H1 (cell line): ENCODE results near the gene TMEM63A. TPM values are rescaled to one million over a fixed set of nuclear protein-coding genes. Genes with fewer than 3 reads are reported as not detected.

Experiments
- CBX5 ChIP-seq: fragments of 300-800, 300-1000 bp; sonication (generic); IDR thresholded peaks from 2 replicates; pipeline ENCODE4 v1.7.1; 2016; ENCODE audit warnings: antibody characterized with exemption, low read length, low read depth
- CEBPB ChIP-seq: IDR thresholded peaks from 2 replicates; pipeline ENCODE4 v1.6.1; 2012; ENCODE audit warnings: low read depth, low read length
- CREB1 ChIP-seq: IDR thresholded peaks from 2 replicates; pipeline ENCODE4 v1.6.1; 2012; ENCODE audit warnings: inconsistent platforms
- EGR1 ChIP-seq: IDR thresholded peaks from 2 replicates; pipeline ENCODE4 v1.6.1; 2011; ENCODE audit warnings: low read depth, low read length, borderline replicate concordance
- EP300 ChIP-seq, 2 experiments: IDR thresholded peaks; 1 replicate in 1 of 2; 2 replicates in 1 of 2; pipeline ENCODE4 v1.6.1; 2011 to 2012; ENCODE audit warnings: low read depth in 2 of 2, low read length in 2 of 2, mild to moderate bottlenecking in 2 of 2, borderline replicate concordance in 1 of 2, inconsistent platforms in 1 of 2, moderate library complexity in 1 of 2
- FOSL1 ChIP-seq: IDR thresholded peaks from 2 replicates; pipeline ENCODE4 v1.6.1; 2011; ENCODE audit warnings: mild to moderate bottlenecking, low read depth, low read length, moderate library complexity; ENCODE audit not compliant: insufficient read depth
- GABPA ChIP-seq: IDR thresholded peaks from 2 replicates; pipeline ENCODE4 v1.6.1; 2011; ENCODE audit warnings: mild to moderate bottlenecking, low read length, moderate library complexity, borderline replicate concordance; ENCODE audit not compliant: insufficient read depth
- GTF2F1 ChIP-seq: IDR thresholded peaks from 2 replicates; pipeline ENCODE4 v1.6.1; 2012; ENCODE audit warnings: low read depth, low read length, improper control_type of control experiment, borderline replicate concordance
- HDAC6 ChIP-seq: IDR thresholded peaks from one replicate; pipeline ENCODE4 v1.7.1; 2012; ENCODE audit warnings: low read depth, mild to moderate bottlenecking, inconsistent platforms, low read length, moderate library complexity
- KDM1A ChIP-seq: fragments of 200-600, 300-600 bp; sonication (generic); IDR thresholded peaks from 2 replicates; pipeline ENCODE4 v1.7.1; 2016; ENCODE audit warnings: mild to moderate bottlenecking, low read length, borderline replicate concordance
- MAX ChIP-seq: IDR thresholded peaks from 2 replicates; pipeline ENCODE4 v1.6.1; 2012; ENCODE audit warnings: inconsistent platforms
- NANOG ChIP-seq: IDR thresholded peaks from 2 replicates; pipeline ENCODE4 v1.6.1; 2011; ENCODE audit warnings: low read length, low read depth, mild to moderate bottlenecking, inconsistent platforms; ENCODE audit not compliant: insufficient read depth, poor library complexity, severe bottlenecking
- POLR2A ChIP-seq, 2 experiments: IDR thresholded peaks; 1 replicate in 1 of 2; 2 replicates in 1 of 2; pipeline ENCODE4 v1.6.1; 2011; ENCODE audit warnings: low read depth in 2 of 2, low read length in 2 of 2, mild to moderate bottlenecking in 2 of 2; ENCODE audit errors: control extremely low read depth in 1 of 2
- RNF2 ChIP-seq: fragments of 200-900, 300-1000 bp; sonication (generic); IDR thresholded peaks from 2 replicates; pipeline ENCODE4 v1.7.1; 2016; ENCODE audit warnings: borderline replicate concordance, low read depth, mild to moderate bottlenecking, antibody characterized with exemption, low read length; ENCODE audit not compliant: poor library complexity, severe bottlenecking; ENCODE audit errors: missing control alignments
- RXRA ChIP-seq: IDR thresholded peaks from 2 replicates; pipeline ENCODE4 v1.6.1; 2011; ENCODE audit warnings: low read depth, mild to moderate bottlenecking, low read length, moderate library complexity; ENCODE audit not compliant: insufficient read depth
- SIN3A ChIP-seq, 2 experiments: IDR thresholded peaks in 1 of 2; conservative IDR thresholded peaks in 1 of 2; 2 replicates each; pipeline ENCODE4 v1.6.1; 2011 to 2012; ENCODE audit warnings: low read length in 2 of 2, improper control_type of control experiment in 1 of 2, low read depth in 1 of 2, mild to moderate bottlenecking in 1 of 2
- SIRT6 ChIP-seq: IDR thresholded peaks from one replicate; pipeline ENCODE4 v1.7.1; 2012; ENCODE audit warnings: low read length, inconsistent platforms
- SIX5 ChIP-seq: IDR thresholded peaks from 2 replicates; pipeline ENCODE4 v1.6.1; 2011; ENCODE audit warnings: mild to moderate bottlenecking, low read depth, low read length
- SP2 ChIP-seq: IDR thresholded peaks from 2 replicates; pipeline ENCODE4 v1.6.1; 2012; ENCODE audit warnings: mild to moderate bottlenecking, low read length, inconsistent platforms
- SRF ChIP-seq: IDR thresholded peaks from 2 replicates; pipeline ENCODE4 v1.6.1; 2011; ENCODE audit warnings: mild to moderate bottlenecking, low read depth, low read length, moderate library complexity
- SUZ12 ChIP-seq: fragments of 200-600 bp; sonication (generic); IDR thresholded peaks from 2 replicates; pipeline ENCODE4 v1.6.1; 2012; ENCODE audit warnings: mild to moderate bottlenecking, inconsistent platforms, low read length, moderate library complexity, mixed read lengths
- TAF1 ChIP-seq: IDR thresholded peaks from 2 replicates; pipeline ENCODE4 v1.6.1; 2011; ENCODE audit warnings: mild to moderate bottlenecking, low read depth, low read length
- TEAD4 ChIP-seq: IDR thresholded peaks from 2 replicates; pipeline ENCODE4 v1.6.1; 2012; ENCODE audit warnings: low read depth, low read length, inconsistent platforms, mixed read lengths
- polyA plus RNA-seq, 7 experiments: library from polyadenylated mRNA; depleted of rRNA in 3 of 7; stranded (reverse) in 5 of 7; unstranded in 2 of 7; fragments of >200 nt in 5 of 7; fragments of 200-250 nt in 2 of 7; gene quantifications; 1 replicate in 5 of 7; 2 replicates in 1 of 7; 4 replicates in 1 of 7; pipeline versions ENCODE4 v1.2.1 to v1.2.3, GENCODE V29; 2011 to 2013; ENCODE audit warnings: missing spikeins in 2 of 7, mixed read lengths in 2 of 7
- total RNA-seq: library from RNA; stranded (reverse); fragmentation: NEBNext Ultra II Directional; extraction: Animal tissue kit (Norgen Biotek cat#: 25700); gene quantifications from 2 replicates; pipeline ENCODE4 v1.2.1, GENCODE V29; 2021

The TMEM63A gene
- total and polyA plus RNA-seq, 2 of the 8 experiments (the other 6 are each of a cell fraction or from before 2014, with no cell fraction given), result 26.1 to 55.4 TPM

- TF ChIP-seq KDM1A (no peak), GABPA (no peak), SP2 (no peak), HDAC6 (no peak), SIRT6 (no peak), SIN3A (conservative IDR thresholded peaks at IDR 0.05 in 1 of 2, IDR thresholded peaks at IDR 0.05 in 1 of 2; ENCODE audit: low read depth in 1 of 2, low read length in 2 of 2) (no peak), FOSL1 (no peak), SIX5 (no peak), TAF1 (no peak), RXRA (0 out of 2 replicates have a peak, but pooled peaks have one; percentile 76), NANOG (peak; percentile 91), CBX5 (no peak), MAX (0 out of 2 replicates have a peak, but pooled peaks have one; percentile 31), POLR2A (IDR thresholded peaks at IDR 0.05; ENCODE audit: control extremely low read depth in 1 of 2, low read depth in 2 of 2, low read length in 2 of 2) (no peak), GTF2F1 (no peak), CEBPB (peak; percentile 95), EP300 (IDR thresholded peaks at IDR 0.05; ENCODE audit: borderline replicate concordance in 1 of 2, low read depth in 2 of 2, low read length in 2 of 2) (peak in 1 of 2 experiments; percentile 83; a peak in 1 of 3 replicates), TEAD4 (peak; percentile 41; the same call in 1 of the 2 replicates), SUZ12 (no peak), CREB1 (0 out of 2 replicates have a peak, but pooled peaks have one; percentile 8), SRF (no peak), RNF2 (no peak), EGR1 (no peak; the same call in 1 of the 2 replicates)
These were observed 17.1 kb upstream of the TMEM63A start (continued) for GRCh38 chr1:225899044-225899925.
